ENCODE measurements around the gene BICDL2.
A peak's percentile ranks its signal among the peaks of the same experiment; 100 is the strongest.

BICDL2 gene

GRCh38 chr16:2985893-2986355 is 50.8 kb downstream of the BICDL2 start:
- no peaks in the 10 kb centered on the region for H3K27me3 ChIP-seq (ENCODE audit: control insufficient read depth, insufficient read depth, low read length, poor library complexity, severe bottlenecking)
- H3K4me3 ChIP-seq (ENCODE audit: insufficient read depth, low read depth, low read length) = no peak overlapping the region
- H3K9me3 ChIP-seq (ENCODE audit: control insufficient read depth, low read length) = no peaks in the 10 kb centered on the region
- 90 to 91% methylated on average over 15 of the region's 15 CpGs for WGBS, 2 experiments
- H3K4me1 ChIP-seq (ENCODE audit: control insufficient read depth, insufficient read depth, low read length) = peaks cover 31% of the 10 kb centered on the region
- H3K27ac ChIP-seq (ENCODE audit: insufficient read depth, low read depth, low read length, poor library complexity, severe bottlenecking) = no peak overlapping the region
- H3K36me3 ChIP-seq (ENCODE audit: control insufficient read depth, insufficient read depth, low read length) = no peaks in the 10 kb centered on the region

DNA sequence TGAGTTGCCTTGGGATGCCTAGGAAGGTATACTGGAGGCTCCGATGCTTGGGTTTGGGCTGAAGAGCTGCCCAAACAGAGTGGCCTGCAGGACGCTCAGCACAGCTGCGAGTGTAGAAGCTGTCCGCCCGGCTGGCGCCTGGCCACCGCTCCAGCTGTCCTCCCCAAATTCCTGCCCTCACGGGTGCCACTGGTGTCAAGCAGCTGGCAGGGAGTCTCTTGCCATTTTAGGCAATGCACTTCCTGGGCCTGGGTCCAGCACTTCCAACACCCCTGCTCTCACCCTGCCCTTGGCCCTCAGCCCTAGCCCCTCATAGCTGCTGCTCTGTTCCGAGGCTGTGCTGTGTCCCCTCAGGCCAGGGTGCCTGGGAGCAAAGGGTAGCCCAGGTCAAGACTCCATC is 51.3 kb downstream of the BICDL2 start:
- 93% methylated on average over 9 of the region's 9 CpGs for WGBS, 2 experiments
- H3K4me1 ChIP-seq (ENCODE audit: control insufficient read depth, insufficient read depth, low read length) = peaks cover 34% of the 10 kb centered on the region
- H3K27ac ChIP-seq (ENCODE audit: insufficient read depth, low read depth, low read length, poor library complexity, severe bottlenecking) = no peak overlapping the region
- H3K9me3 ChIP-seq (ENCODE audit: control insufficient read depth, low read length) = no peaks in the 10 kb centered on the region
- H3K27me3 ChIP-seq (ENCODE audit: control insufficient read depth, insufficient read depth, low read length, poor library complexity, severe bottlenecking) = no peaks in the 10 kb centered on the region
- no peak overlapping the region for H3K4me3 ChIP-seq (ENCODE audit: insufficient read depth, low read depth, low read length)
- H3K36me3 ChIP-seq (ENCODE audit: control insufficient read depth, insufficient read depth, low read length) = no peaks in the 10 kb centered on the region

- Histone ChIP-seq H3K27ac (ENCODE audit: insufficient read depth, low read depth, low read length, poor library complexity, severe bottlenecking) (no peak overlapping the region), H3K36me3 (ENCODE audit: control insufficient read depth, insufficient read depth, low read length) (no peaks in the 10 kb centered on the region), H3K9me3 (ENCODE audit: control insufficient read depth, low read length) (no peaks in the 10 kb centered on the region), H3K4me1 (ENCODE audit: control insufficient read depth, insufficient read depth, low read length) (peaks cover 26% of the 10 kb centered on the region), H3K4me3 (ENCODE audit: insufficient read depth, low read depth, low read length) (no peak overlapping the region), H3K27me3 (ENCODE audit: control insufficient read depth, insufficient read depth, low read length, poor library complexity, severe bottlenecking) (no peaks in the 10 kb centered on the region)
- WGBS, 2 experiments = 16% methylated on average over 42 of the region's 42 CpGs
Measured at GRCh38 chr16:2983706-2984136, 53.0 kb downstream of the BICDL2 start.

DNA sequence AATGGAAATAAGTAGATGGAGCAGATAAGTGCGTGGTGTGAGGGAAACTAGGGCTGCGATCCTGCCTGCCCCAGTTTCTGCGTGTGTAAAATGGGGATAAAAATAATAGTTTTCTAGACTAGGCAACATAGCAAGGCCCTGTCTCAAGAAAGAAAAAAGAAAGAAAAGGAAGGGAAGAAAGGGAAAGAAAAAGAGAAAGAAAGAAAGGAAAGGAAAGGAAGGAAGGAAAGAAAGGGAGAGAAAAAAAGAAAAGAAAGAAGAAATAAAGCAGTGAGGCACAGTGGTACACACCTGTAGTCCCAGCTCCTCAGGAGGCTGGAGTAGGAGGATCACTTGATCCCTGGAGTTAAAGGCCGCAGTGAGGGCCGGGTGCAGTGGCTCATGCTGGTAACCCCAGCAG is 54.3 kb downstream of the BICDL2 start:
- no peaks in the 10 kb centered on the region for H3K9me3 ChIP-seq (ENCODE audit: control insufficient read depth, low read length)
- peaks cover 16% of the 10 kb centered on the region for H3K4me1 ChIP-seq (ENCODE audit: control insufficient read depth, insufficient read depth, low read length)
- H3K27ac ChIP-seq (ENCODE audit: insufficient read depth, low read depth, low read length, poor library complexity, severe bottlenecking) = no peak overlapping the region
- no peaks in the 10 kb centered on the region for H3K27me3 ChIP-seq (ENCODE audit: control insufficient read depth, insufficient read depth, low read length, poor library complexity, severe bottlenecking)
- no peaks in the 10 kb centered on the region for H3K36me3 ChIP-seq (ENCODE audit: control insufficient read depth, insufficient read depth, low read length)
- no peak overlapping the region for H3K4me3 ChIP-seq (ENCODE audit: insufficient read depth, low read depth, low read length)
- 74 to 79% methylated on average over 5 of the region's 5 CpGs for WGBS, 2 experiments

DNA sequence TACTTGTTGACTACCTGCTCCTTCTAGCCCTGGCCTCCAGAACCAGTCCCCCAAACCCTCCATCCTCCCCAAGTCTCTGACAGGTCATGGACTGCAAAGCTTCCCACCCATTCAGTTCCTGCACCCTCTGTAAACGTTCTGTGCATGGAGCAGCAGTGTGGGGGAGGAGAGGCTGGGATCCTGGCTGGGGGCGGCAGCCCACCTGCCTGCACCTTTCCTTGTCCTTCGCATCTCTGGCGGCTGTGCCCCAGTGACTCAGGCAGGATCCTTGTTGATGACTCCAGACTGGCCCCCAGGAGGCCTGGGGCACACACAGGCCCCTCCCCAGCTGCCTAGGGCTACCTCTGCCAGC is 54.9 kb downstream of the BICDL2 start:
- Histone ChIP-seq H3K4me1 (ENCODE audit: control insufficient read depth, insufficient read depth, low read length) (peaks cover 14% of the 10 kb centered on the region), H3K36me3 (ENCODE audit: control insufficient read depth, insufficient read depth, low read length) (no peaks in the 10 kb centered on the region), H3K27me3 (ENCODE audit: control insufficient read depth, insufficient read depth, low read length, poor library complexity, severe bottlenecking) (no peaks in the 10 kb centered on the region), H3K27ac (ENCODE audit: insufficient read depth, low read depth, low read length, poor library complexity, severe bottlenecking) (peak overlapping the region; percentile 77), H3K9me3 (ENCODE audit: control insufficient read depth, low read length) (no peaks in the 10 kb centered on the region), H3K4me3 (ENCODE audit: insufficient read depth, low read depth, low read length) (no peak overlapping the region)
- 10 to 14% methylated on average over 4 of the region's 4 CpGs for WGBS, 2 experiments

DNA sequence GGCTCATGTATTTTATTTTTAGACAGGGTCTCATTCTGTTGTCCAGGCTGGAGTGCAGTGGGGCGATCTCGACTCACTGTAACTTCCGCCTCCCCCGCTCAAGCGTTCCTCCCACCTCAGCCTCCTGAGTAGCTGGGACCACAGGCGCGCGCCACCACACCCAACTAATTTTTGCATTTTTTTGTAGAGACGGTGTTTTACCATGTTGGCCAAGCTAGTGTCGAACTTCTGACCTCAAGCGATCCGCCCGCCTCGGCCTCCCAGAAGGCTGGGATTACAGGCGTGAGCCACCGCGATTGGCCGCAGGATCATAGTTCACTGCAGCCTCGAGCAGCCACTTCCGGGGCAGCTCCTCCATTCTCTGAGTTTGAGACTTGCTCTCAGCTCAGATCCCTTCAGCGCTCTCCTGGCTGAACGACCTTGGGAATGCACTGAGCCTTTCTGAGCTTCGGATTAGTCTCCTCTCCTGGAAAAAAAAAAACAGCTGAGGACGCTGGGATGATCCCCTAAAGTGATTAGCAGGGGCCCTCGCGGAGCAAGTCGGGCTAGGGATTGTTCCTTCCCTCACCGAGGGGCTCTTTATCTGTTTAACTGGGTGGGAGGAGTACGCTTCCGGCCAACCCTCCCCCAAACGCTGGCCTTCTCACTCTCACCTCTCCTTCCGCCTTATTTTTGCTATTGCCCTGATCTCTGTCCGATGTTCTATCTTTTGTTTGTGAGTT is 55.4 kb downstream of the BICDL2 start:
- Histone ChIP-seq H3K27me3 (ENCODE audit: control insufficient read depth, insufficient read depth, low read length, poor library complexity, severe bottlenecking) (no peaks in the 10 kb centered on the region), H3K27ac (ENCODE audit: insufficient read depth, low read depth, low read length, poor library complexity, severe bottlenecking) (peak overlapping the region; percentile 77), H3K4me3 (ENCODE audit: insufficient read depth, low read depth, low read length) (peak overlapping the region; percentile 72), H3K4me1 (ENCODE audit: control insufficient read depth, insufficient read depth, low read length) (peaks cover 14% of the 10 kb centered on the region), H3K9me3 (ENCODE audit: control insufficient read depth, low read length) (no peaks in the 10 kb centered on the region), H3K36me3 (ENCODE audit: control insufficient read depth, insufficient read depth, low read length) (no peaks in the 10 kb centered on the region)
- WGBS, 2 experiments = 27% methylated on average over 33 of the region's 33 CpGs

DNA sequence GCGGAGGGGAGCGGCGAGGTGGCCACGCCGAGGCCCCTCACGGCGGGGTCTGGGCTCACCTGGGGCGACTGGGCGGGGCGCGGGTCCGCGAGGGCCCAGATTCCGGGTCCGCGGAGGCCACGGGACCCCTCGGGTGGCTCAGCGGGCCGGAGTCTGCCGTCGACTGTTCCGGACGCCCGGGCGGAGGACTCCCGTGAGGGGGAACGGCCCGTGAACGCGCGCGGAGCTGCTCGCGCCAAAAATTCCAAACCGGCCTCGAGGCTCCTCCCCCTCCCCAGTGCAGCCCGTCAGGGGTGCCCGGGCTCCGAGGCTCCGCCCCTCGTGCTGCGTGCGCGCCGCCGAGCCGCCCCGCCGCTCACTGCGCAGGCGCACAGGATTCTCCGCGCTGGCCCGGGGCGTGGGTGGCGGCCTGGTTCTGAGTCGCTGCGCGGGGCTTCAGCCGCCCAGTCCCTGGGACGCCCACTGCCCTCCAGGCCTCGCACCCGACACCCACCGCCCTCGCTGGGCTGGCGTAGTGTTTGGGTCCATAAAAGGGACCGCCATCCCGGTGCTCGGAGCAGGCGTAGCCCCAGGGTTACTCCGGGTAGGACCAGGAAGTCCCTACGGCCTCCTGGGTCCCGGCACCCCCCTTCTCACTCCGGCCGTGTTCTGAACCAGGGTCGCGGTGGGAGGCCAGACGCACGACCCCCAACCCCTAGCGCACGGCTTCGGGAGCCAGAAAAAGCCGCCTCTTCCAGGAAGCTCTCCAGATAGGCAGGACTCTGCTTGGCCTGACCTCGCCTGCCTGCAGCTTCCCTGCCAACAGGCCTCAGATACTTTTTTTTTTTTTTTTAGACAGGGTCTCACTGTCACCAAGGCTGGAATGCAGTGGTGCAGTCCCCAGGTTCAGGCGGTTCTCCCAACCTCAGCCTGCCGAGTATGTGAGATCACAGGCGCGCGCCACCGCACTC is 56.2 kb downstream of the BICDL2 start, which contains the start of gene PKMYT1:
PKMYT1 (minus strand) TSS at position 220 of the 950 bp plus-strand sequence. CDS start 789 bp downstream, outside the sequence.
- no peaks in the 10 kb centered on the region for H3K36me3 ChIP-seq (ENCODE audit: control insufficient read depth, insufficient read depth, low read length)
- no peaks in the 10 kb centered on the region for H3K27me3 ChIP-seq (ENCODE audit: control insufficient read depth, insufficient read depth, low read length, poor library complexity, severe bottlenecking)
- 6% methylated on average over 91 of the region's 91 CpGs for WGBS, 2 experiments
- H3K4me1 ChIP-seq (ENCODE audit: control insufficient read depth, insufficient read depth, low read length) = peaks cover 14% of the 10 kb centered on the region
- peak within 1 kb of the TSS; percentile 77 for H3K27ac ChIP-seq (ENCODE audit: insufficient read depth, low read depth, low read length, poor library complexity, severe bottlenecking)
- peak within 1 kb of the TSS; percentile 72 for H3K4me3 ChIP-seq (ENCODE audit: insufficient read depth, low read depth, low read length)
- no peaks in the 10 kb centered on the region for H3K9me3 ChIP-seq (ENCODE audit: control insufficient read depth, low read length)

DNA sequence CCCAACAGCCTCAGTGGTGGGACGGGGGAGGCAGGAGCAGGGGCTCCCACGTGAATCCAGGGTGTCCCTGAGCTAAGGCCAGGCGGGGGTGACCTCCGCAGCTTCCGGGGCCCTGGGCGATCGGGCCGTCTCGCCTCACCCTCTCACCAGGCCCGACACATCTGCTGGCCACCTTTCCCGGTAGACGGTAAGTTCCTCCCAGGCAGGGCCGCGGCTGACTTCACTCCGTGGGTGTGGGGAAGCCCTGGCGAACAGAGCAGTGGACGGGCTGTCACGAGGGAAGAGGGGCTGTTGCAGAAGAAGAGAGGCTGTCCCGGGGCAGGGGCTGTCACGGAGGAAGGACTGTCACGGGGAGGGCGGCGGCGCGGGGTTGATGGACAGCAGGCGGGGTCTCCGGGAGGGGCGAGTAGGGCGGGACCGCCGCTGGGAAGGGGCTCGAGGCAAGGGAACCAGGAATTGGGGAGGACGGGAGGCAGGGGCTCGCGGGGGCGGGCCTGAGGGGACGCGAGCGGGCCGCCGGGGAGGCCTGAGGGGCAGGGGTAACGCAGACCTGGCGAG is 57.0 kb downstream of the BICDL2 start:
- H3K27me3 ChIP-seq (ENCODE audit: control insufficient read depth, insufficient read depth, low read length, poor library complexity, severe bottlenecking) = no peaks in the 10 kb centered on the region
- H3K4me3 ChIP-seq (ENCODE audit: insufficient read depth, low read depth, low read length) = peak overlapping the region; percentile 72
- no peak overlapping the region for H3K27ac ChIP-seq (ENCODE audit: insufficient read depth, low read depth, low read length, poor library complexity, severe bottlenecking)
- WGBS, 2 experiments = 8 to 10% methylated on average over 43 of the region's 43 CpGs
- H3K36me3 ChIP-seq (ENCODE audit: control insufficient read depth, insufficient read depth, low read length) = no peaks in the 10 kb centered on the region
- H3K4me1 ChIP-seq (ENCODE audit: control insufficient read depth, insufficient read depth, low read length) = peaks cover 14% of the 10 kb centered on the region
- no peaks in the 10 kb centered on the region for H3K9me3 ChIP-seq (ENCODE audit: control insufficient read depth, low read length)
